Measurements from ENCODE around the gene SLC25A2.

GRCh38 chr5:141313711-141314110 lies 9.9 kb upstream of the SLC25A2 start:
- no peak for TF ChIP-seq CTCF (IDR thresholded peaks at IDR 0.05; ENCODE audit: low read length)
- no peak for TF ChIP-seq EZH2 (IDR thresholded peaks at IDR 0.05; ENCODE audit: borderline replicate concordance, low read length)
